Body of pancreas (tissue), 4 donors: Measurements from ENCODE around the gene THSD7B. TPM values are rescaled to one million over a fixed set of nuclear protein-coding genes. Genes with fewer than 3 reads are reported as not detected.
"Not testable (repeated sequence)": the region's sequence is repeated elsewhere in the genome, so short reads cannot be mapped to it uniquely, and the experiment has no call there.

Source experiments
- ATAC-seq: fragments of 150-250 bp; one replicate; pipeline ENCODE4 v1.9.1; 2016
- DNase-seq, 4 donors: peaks; one replicate each; pipeline ENCODE4 v3.0.0-alpha.2; 2019
- H3K27ac ChIP-seq, 4 donors: fragments of 200-600 bp; sonication (generic); 1 replicate in 3 of 4; 2 replicates in 1 of 4; pipeline versions ENCODE4 v1.5.1 to v1.6.1; 2016 to 2019; ENCODE audit warnings: mild to moderate bottlenecking in 1 of 4, mixed read lengths in 1 of 4, moderate library complexity in 1 of 4
- H3K27me3 ChIP-seq, 2 donors: fragments of 200-600 bp; sonication (generic); one replicate each; pipeline ENCODE4 v1.6.0; 2016; ENCODE audit warnings: mild to moderate bottlenecking in 1 of 2
- H3K36me3 ChIP-seq, 2 donors: fragments of 200-600 bp; sonication (generic); replicated peaks in 1 of 2; 2 replicates each; pipeline ENCODE4 v1.5.1; 2016; ENCODE audit warnings: low read depth in 2 of 2; ENCODE audit not compliant: insufficient read depth in 1 of 2
- H3K4me1 ChIP-seq: fragments of 200-600 bp; sonication (generic); one replicate; pipeline ENCODE4 v1.6.0; 2016
- H3K4me3 ChIP-seq, 2 donors: fragments of 200-600 bp; sonication (generic); 1 replicate in 1 of 2; 2 replicates in 1 of 2; pipeline ENCODE4 v1.5.1; 2016 to 2019
- H3K9me3 ChIP-seq, 3 donors: fragments of 200-600 bp; sonication (generic); 1 replicate in 2 of 3; 2 replicates in 1 of 3; pipeline ENCODE4 v1.5.1; 2016
- CTCF ChIP-seq, 7 experiments: fragments of 450-650 bp in 4 of 7; fragments of 200-600 bp in 3 of 7; sonication (generic) in 3 of 7; IDR thresholded peaks; one replicate each; pipeline ENCODE4 v1.5.1; 2016 to 2019; ENCODE audit warnings: antibody characterized with exemption in 7 of 7
- POLR2A ChIP-seq, 3 donors: fragments of 450-650 bp; IDR thresholded peaks; one replicate each; pipeline ENCODE4 v1.6.1; 2016; ENCODE audit warnings: antibody characterized with exemption in 3 of 3, mild to moderate bottlenecking in 2 of 3
- WGBS, 2 donors: methylation state at CpG; one replicate each; pipeline ENCODE4 v1.1.5; 2017; 5-methylcytosine and 5-hydroxymethylcytosine counted together
- intact Hi-C: fragments of 100-400 bp; cut with DNase I; formaldehyde crosslinking; loops from one replicate; pipeline ENCODE4 v1.15.1; 2023
- total RNA-seq, 2 donors: library from RNA; depleted of rRNA; stranded (reverse); fragments of >200 nt; gene quantifications; one replicate each; pipeline ENCODE4 v1.1.0, GENCODE V29; 2016

Gene THSD7B
- total RNA-seq, 2 donors from 2014 or later: 0.26 to 0.33 TPM

GRCh38 chr2:136966485-136966884, 201.1 kb downstream of the THSD7B start:
- no peaks in the 10 kb centered on the region for H3K36me3 ChIP-seq
- DNase-seq (no peak), ATAC-seq (no peak)
- 29 to 43% methylated on average over 5 of the region's 5 CpGs for WGBS, 2 donors
- no peaks in the 10 kb centered on the region for H3K4me1 ChIP-seq
- H3K4me3 ChIP-seq: no peak overlapping the region
- no peaks in the 10 kb centered on the region for H3K9me3 ChIP-seq
- intact Hi-C loops: no loop called here
- H3K27me3 ChIP-seq: no peaks in the 10 kb centered on the region
- TF ChIP-seq CTCF (IDR thresholded peaks at IDR 0.05): no peak
- TF ChIP-seq POLR2A (IDR thresholded peaks at IDR 0.05): no peak
- no peak overlapping the region for H3K27ac ChIP-seq

GRCh38 chr2:136980303-136980702, 215.0 kb downstream of the THSD7B start:
- WGBS, 2 donors: 80 to 81% methylated on average over 3 of the region's 3 CpGs
- H3K4me3 ChIP-seq: no peak overlapping the region
- H3K9me3 ChIP-seq: no peaks in the 10 kb centered on the region
- TF ChIP-seq CTCF (IDR thresholded peaks at IDR 0.05) (no peak), POLR2A (IDR thresholded peaks at IDR 0.05) (no peak)
- no peak for DNase-seq
- H3K36me3 ChIP-seq: no peaks in the 10 kb centered on the region
- no peaks in the 10 kb centered on the region for H3K27me3 ChIP-seq
- H3K4me1 ChIP-seq: no peaks in the 10 kb centered on the region
- intact Hi-C loops: no loop called here
- H3K27ac ChIP-seq: no peak overlapping the region
- no peak for ATAC-seq

GRCh38 chr2:136981689-136982088, 216.3 kb downstream of the THSD7B start:
- WGBS, 2 donors: 63 to 71% methylated on average over 6 of the region's 6 CpGs
- not testable (repeated sequence) for H3K27ac ChIP-seq

GRCh38 chr2:136985044-136985443, 219.7 kb downstream of the THSD7B start:
- WGBS, 2 donors: 54 to 60% methylated on average over 4 of the region's 4 CpGs
- H3K9me3 ChIP-seq: no peaks in the 10 kb centered on the region
- ATAC-seq (no peak), DNase-seq (peak in 1 of 4 donors; percentile 2)
- no peak for TF ChIP-seq POLR2A (IDR thresholded peaks at IDR 0.05)
- H3K27ac ChIP-seq: no peak overlapping the region
- intact Hi-C loops: no loop called here
- no peaks in the 10 kb centered on the region for H3K27me3 ChIP-seq
- H3K36me3 ChIP-seq: no peaks in the 10 kb centered on the region
- H3K4me1 ChIP-seq: no peaks in the 10 kb centered on the region
- no peak overlapping the region for H3K4me3 ChIP-seq

More at GRCh38 chr2:136981689-136982088, 216.3 kb downstream of the THSD7B start:
- intact Hi-C loops, H3K4me1 ChIP-seq, DNase-seq, H3K4me3 ChIP-seq, H3K9me3 ChIP-seq, H3K27me3 ChIP-seq, H3K36me3 ChIP-seq, ATAC-seq: not testable (repeated sequence)

GRCh38 chr2:136986605-136987221, 221.4 kb downstream of the THSD7B start:
- intact Hi-C loops: no loop called here
- TF ChIP-seq CTCF (IDR thresholded peaks at IDR 0.05) (no peak), POLR2A (IDR thresholded peaks at IDR 0.05) (no peak)
- ATAC-seq: no peak
- Histone ChIP-seq H3K36me3 (no peaks in the 10 kb centered on the region), H3K27ac (no peak overlapping the region), H3K4me3 (no peak overlapping the region), H3K9me3 (no peaks in the 10 kb centered on the region), H3K4me1 (no peaks in the 10 kb centered on the region), H3K27me3 (no peaks in the 10 kb centered on the region)
- WGBS, 2 donors: 17 to 19% methylated on average over 5 of the region's 5 CpGs
- no peak for DNase-seq

- TF ChIP-seq POLR2A (IDR thresholded peaks at IDR 0.05) (no peak), CTCF (IDR thresholded peaks at IDR 0.05) (no peak)
- no peak for ATAC-seq
- DNase-seq: no peak
- Histone ChIP-seq H3K27me3 (no peaks in the 10 kb centered on the region), H3K9me3 (no peaks in the 10 kb centered on the region), H3K4me1 (no peaks in the 10 kb centered on the region), H3K27ac (no peak overlapping the region), H3K4me3 (no peak overlapping the region), H3K36me3 (no peaks in the 10 kb centered on the region)
- 42 to 54% methylated on average over 4 of the region's 4 CpGs for WGBS, 2 donors
- intact Hi-C loops: no loop called here
These were observed 225.0 kb downstream of the THSD7B start for GRCh38 chr2:136990316-136990715.
